ENCODE results near the gene NCKAP5.
"Not testable (repeated sequence)": the region's sequence is repeated elsewhere in the genome, so short reads cannot be mapped to it uniquely, and the experiment has no call there.

The NCKAP5 gene

GRCh38 chr2:132719480-132719879 lies 848.8 kb downstream of the NCKAP5 start:
- TF ChIP-seq CTCF (IDR thresholded peaks at IDR 0.05; ENCODE audit: control extremely low read depth, extremely low read depth, low read depth, missing control alignments), result no peak

GRCh38 chr2:132716954-132717353 lies 851.3 kb downstream of the NCKAP5 start:
- no peak for DNase-seq (ENCODE audit: extremely low spot score)
- no peak for TF ChIP-seq CTCF (IDR thresholded peaks at IDR 0.05; ENCODE audit: control extremely low read depth, extremely low read depth, low read depth, missing control alignments)
- ChIA-PET POLR2A (interaction anchor here (0.6 kb wide), 1 partner anchor 1900 kb away, joined by 3 read pairs; no protein-coding TSS in a partner anchor), CTCF (no interaction called here)

More at GRCh38 chr2:132719480-132719879, 848.8 kb downstream of the NCKAP5 start:
- DNase-seq (ENCODE audit: extremely low spot score), result no peak
- ChIA-PET POLR2A (no interaction called here), CTCF (no interaction called here)

- CTCF ChIA-PET, result no interaction called here
- POLR2A ChIA-PET, result no interaction called here
These were observed 852.6 kb downstream of the NCKAP5 start for GRCh38 chr2:132715386-132716351.

GRCh38 chr2:132703396-132703795 lies 864.9 kb downstream of the NCKAP5 start:
- ChIA-PET POLR2A (no interaction called here), CTCF (interaction anchor here (1.0 kb wide), 1 partner anchor 19 kb away, joined by 3 read pairs; no protein-coding TSS in a partner anchor)
- DNase-seq (ENCODE audit: extremely low spot score), result no peak
- TF ChIP-seq CTCF (IDR thresholded peaks at IDR 0.05; ENCODE audit: control extremely low read depth, extremely low read depth, low read depth, missing control alignments), result no peak

More at GRCh38 chr2:132715386-132716351, 852.6 kb downstream of the NCKAP5 start:
- peak; percentile 15 for DNase-seq (ENCODE audit: extremely low spot score)
- TF ChIP-seq CTCF (IDR thresholded peaks at IDR 0.05; ENCODE audit: control extremely low read depth, extremely low read depth, low read depth, missing control alignments), result no peak

- DNase-seq (ENCODE audit: extremely low spot score), result no peak
- ChIA-PET POLR2A (no interaction called here), CTCF (no interaction called here)
- TF ChIP-seq CTCF (IDR thresholded peaks at IDR 0.05; ENCODE audit: control extremely low read depth, extremely low read depth, low read depth, missing control alignments), result no peak
These were observed 866.5 kb downstream of the NCKAP5 start for GRCh38 chr2:132701810-132702209.

- POLR2A ChIA-PET, result not testable (repeated sequence)
These were observed 868.5 kb downstream of the NCKAP5 start for GRCh38 chr2:132699802-132700201.

GRCh38 chr2:132698347-132698746 lies 869.9 kb downstream of the NCKAP5 start:
- POLR2A ChIA-PET; DNase-seq (ENCODE audit: extremely low spot score); CTCF ChIA-PET: not testable (repeated sequence)

More at GRCh38 chr2:132699802-132700201, 868.5 kb downstream of the NCKAP5 start:
- DNase-seq (ENCODE audit: extremely low spot score); CTCF ChIA-PET: not testable (repeated sequence)
